HEK293 (cell line): ENCODE measurements around the gene EIF4G1.

Experiments used
- CTCF ChIP-seq: fragments of 450-650 bp; formaldehyde crosslinking; IDR thresholded peaks from 2 replicates; pipeline ENCODE4 v1.5.1; 2016; ENCODE audit warnings: missing biosample characterization, missing genetic modification characterization
- KLF9 ChIP-seq: fragments of 450-650 bp; formaldehyde crosslinking; IDR thresholded peaks from 2 replicates; pipeline ENCODE4 v1.5.1; 2016; ENCODE audit warnings: missing biosample characterization, missing genetic modification characterization, low read depth
- YY1 ChIP-seq: fragments of 450-650 bp; formaldehyde crosslinking; IDR thresholded peaks from 2 replicates; pipeline ENCODE4 v1.5.1; 2018; ENCODE audit warnings: missing biosample characterization, missing genetic modification characterization
- ZNF157 ChIP-seq: fragments of 450-650 bp; formaldehyde crosslinking; IDR thresholded peaks from 2 replicates; pipeline ENCODE4 v1.5.1; 2016; ENCODE audit warnings: missing biosample characterization, missing genetic modification characterization

- TF ChIP-seq CTCF (no peak), KLF9 (tag by site-specific recombination) (no peak), YY1 (tag by site-specific recombination) (no peak), ZNF157 (tag by site-specific recombination) (no peak)
Observed at GRCh38 chr3:184354754-184355153, 40.3 kb downstream of the EIF4G1 start.
